Activated naive CD8-positive, alpha-beta T cell treated with anti-CD3 and anti-CD28 coated beads, Interleukin-2, amount 50 U/mL, for 16 hours (primary cell): ENCODE data around the gene ST6GALNAC4.
"Not testable (repeated sequence)": the region's sequence is repeated elsewhere in the genome, so short reads cannot be mapped to it uniquely, and the experiment has no call there.

Source experiments
- DNase-seq: peaks from one replicate; pipeline ENCODE4 v3.0.0-alpha.2; 2020; ENCODE audit warnings: low read depth, low spot score

Gene ST6GALNAC4

GRCh38 chr9:127870153-127870491, 46.7 kb downstream of the ST6GALNAC4 start:
- DNase-seq = not testable (repeated sequence)

- peak; percentile 63 for DNase-seq
Measured at GRCh38 chr9:127869310-127870152, 47.3 kb downstream of the ST6GALNAC4 start.

- no peak for DNase-seq
Measured at GRCh38 chr9:127868278-127868902, 48.5 kb downstream of the ST6GALNAC4 start.

GRCh38 chr9:127867356-127868277, 49.2 kb downstream of the ST6GALNAC4 start:
- no peak for DNase-seq

GRCh38 chr9:127866535-127866934, 50.3 kb downstream of the ST6GALNAC4 start:
- DNase-seq = no peak

- no peak for DNase-seq
Measured at GRCh38 chr9:127865645-127866464, 51.0 kb downstream of the ST6GALNAC4 start.

- DNase-seq = no peak
Measured at GRCh38 chr9:127863191-127863621, 53.6 kb downstream of the ST6GALNAC4 start.

- no peak for DNase-seq
Measured at GRCh38 chr9:127862075-127863011, 54.5 kb downstream of the ST6GALNAC4 start.

GRCh38 chr9:127860779-127861178, 56.1 kb downstream of the ST6GALNAC4 start:
- no peak for DNase-seq

- DNase-seq = no peak
Measured at GRCh38 chr9:127860260-127860659, 56.6 kb downstream of the ST6GALNAC4 start.

GRCh38 chr9:127858041-127858512, 58.8 kb downstream of the ST6GALNAC4 start:
- DNase-seq = no peak
